Embryonic facial prominence (tissue), 1 donor: ENCODE data around the gene MRAP2.
"Not testable (repeated sequence)": the region's sequence is repeated elsewhere in the genome, so short reads cannot be mapped to it uniquely, and the experiment has no call there.

Source experiments
- DNase-seq: peaks from one replicate; pipeline ENCODE4 v3.0.0-alpha.2; 2016; ENCODE audit errors: extremely low spot score

MRAP2 gene

GRCh38 chr6:84129588-84129987 lies 96.0 kb downstream of the MRAP2 start:
- DNase-seq: not testable (repeated sequence)

- not testable (repeated sequence) for DNase-seq
Measured at GRCh38 chr6:84133385-84133784, 99.8 kb downstream of the MRAP2 start.

GRCh38 chr6:84135291-84135690 lies 101.7 kb downstream of the MRAP2 start:
- no peak for DNase-seq

- no peak for DNase-seq
Measured at GRCh38 chr6:84136364-84137050, 102.9 kb downstream of the MRAP2 start.

- DNase-seq: no peak
Measured at GRCh38 chr6:84137051-84137375, 103.4 kb downstream of the MRAP2 start.

- no peak for DNase-seq
Measured at GRCh38 chr6:84137989-84138575, 104.5 kb downstream of the MRAP2 start.

- no peak for DNase-seq
Measured at GRCh38 chr6:84139311-84139710, 105.7 kb downstream of the MRAP2 start.
